ENCODE measurements around the gene ATRIP. TPM values are rescaled to one million over a fixed set of nuclear protein-coding genes. Genes with fewer than 3 reads are reported as not detected.
A peak's percentile ranks its signal among the peaks of the same experiment; 100 is the strongest.

The ATRIP gene
- total RNA-seq, 2 donors from 2014 or later: 7.7 to 16.5 TPM

DNA sequence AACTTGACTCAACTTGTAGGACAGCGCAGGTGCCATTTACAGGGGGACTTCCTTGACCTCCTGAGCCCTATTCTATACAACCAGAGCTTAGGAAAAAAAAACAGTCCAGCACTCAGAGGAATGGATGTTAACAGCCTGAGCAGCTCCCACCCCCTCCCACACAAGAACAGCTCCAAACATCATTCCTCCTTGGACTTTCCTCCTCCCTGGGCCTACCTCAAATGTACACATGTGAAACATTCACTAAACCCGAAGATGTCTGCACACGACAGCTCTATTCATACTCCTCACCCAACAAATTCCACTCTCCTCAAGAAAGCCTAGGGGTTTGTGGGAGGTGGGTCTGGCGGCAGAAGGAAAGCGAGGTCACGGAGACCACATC, 503 bp upstream of the ATRIP start:
- WGBS: 12% methylated on average over 6 of the region's 6 CpGs
- H3K36me3 ChIP-seq: no peaks in the 10 kb centered on the region
- TF ChIP-seq, protein P1, sequence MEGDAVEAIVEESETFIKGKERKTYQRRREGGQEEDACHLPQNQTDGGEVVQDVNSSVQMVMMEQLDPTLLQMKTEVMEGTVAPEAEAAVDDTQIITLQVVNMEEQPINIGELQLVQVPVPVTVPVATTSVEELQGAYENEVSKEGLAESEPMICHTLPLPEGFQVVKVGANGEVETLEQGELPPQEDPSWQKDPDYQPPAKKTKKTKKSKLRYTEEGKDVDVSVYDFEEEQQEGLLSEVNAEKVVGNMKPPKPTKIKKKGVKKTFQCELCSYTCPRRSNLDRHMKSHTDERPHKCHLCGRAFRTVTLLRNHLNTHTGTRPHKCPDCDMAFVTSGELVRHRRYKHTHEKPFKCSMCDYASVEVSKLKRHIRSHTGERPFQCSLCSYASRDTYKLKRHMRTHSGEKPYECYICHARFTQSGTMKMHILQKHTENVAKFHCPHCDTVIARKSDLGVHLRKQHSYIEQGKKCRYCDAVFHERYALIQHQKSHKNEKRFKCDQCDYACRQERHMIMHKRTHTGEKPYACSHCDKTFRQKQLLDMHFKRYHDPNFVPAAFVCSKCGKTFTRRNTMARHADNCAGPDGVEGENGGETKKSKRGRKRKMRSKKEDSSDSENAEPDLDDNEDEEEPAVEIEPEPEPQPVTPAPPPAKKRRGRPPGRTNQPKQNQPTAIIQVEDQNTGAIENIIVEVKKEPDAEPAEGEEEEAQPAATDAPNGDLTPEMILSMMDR (IDR thresholded peaks at IDR 0.05): no peak
- TF ChIP-seq POLR2A (IDR thresholded peaks at IDR 0.05): no peak
- no peak for TF ChIP-seq POLR2AphosphoS5 (IDR thresholded peaks at IDR 0.05)
- DNase-seq (ENCODE audit: low spot score): no peak
- H3K4me3 ChIP-seq: peak overlapping the region; percentile 88 to 92
- no peaks in the 10 kb centered on the region for H3K9me3 ChIP-seq
- peaks cover 7% of the 10 kb centered on the region for H3K4me1 ChIP-seq (replicated peaks)
- peak overlapping the region; percentile 85 to 88 for H3K27ac ChIP-seq
- no peaks in the 10 kb centered on the region for H3K27me3 ChIP-seq (replicated peaks; ENCODE audit: insufficient read depth)
- intact Hi-C loops (cut with DNase I): no loop called here

DNA sequence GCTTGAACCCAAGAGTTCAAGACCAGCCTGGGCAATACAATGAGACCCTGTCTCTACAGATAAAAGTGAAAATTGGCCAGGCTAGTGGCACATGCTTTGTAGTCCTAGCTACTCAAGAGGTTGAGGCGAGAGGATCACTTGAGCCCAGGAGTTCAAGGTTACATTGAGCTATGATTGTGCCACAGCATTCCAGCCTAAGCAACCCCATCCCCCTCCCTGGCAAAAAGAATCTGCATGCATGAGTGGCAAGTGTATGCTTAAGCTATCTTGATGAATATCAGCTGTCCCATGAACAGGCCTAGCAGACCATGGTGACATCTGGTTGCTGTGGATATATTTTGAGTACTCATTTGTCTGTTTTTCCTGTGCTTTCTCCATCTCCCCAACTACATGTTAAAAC, 4.7 kb downstream of the ATRIP start:
- Histone ChIP-seq H3K27ac (no peak overlapping the region), H3K27me3 (replicated peaks; ENCODE audit: insufficient read depth) (no peaks in the 10 kb centered on the region), H3K4me1 (replicated peaks) (peaks cover 7% of the 10 kb centered on the region), H3K36me3 (peaks cover 0 to 4% of the 10 kb centered on the region in 2 donors), H3K9me3 (no peaks in the 10 kb centered on the region), H3K4me3 (no peak overlapping the region)
- TF ChIP-seq POLR2A (IDR thresholded peaks at IDR 0.05): no peak
- TF ChIP-seq POLR2AphosphoS5 (IDR thresholded peaks at IDR 0.05): no peak
- TF ChIP-seq, protein P1 (IDR thresholded peaks at IDR 0.05): no peak
- no peak for DNase-seq (ENCODE audit: low spot score)
- WGBS: 95% methylated on average over 1 of the region's 1 CpG
- intact Hi-C loops (cut with DNase I): loop anchor here (10.0 kb wide), 1 partner anchor 164 kb away; no protein-coding TSS in a partner anchor

DNA sequence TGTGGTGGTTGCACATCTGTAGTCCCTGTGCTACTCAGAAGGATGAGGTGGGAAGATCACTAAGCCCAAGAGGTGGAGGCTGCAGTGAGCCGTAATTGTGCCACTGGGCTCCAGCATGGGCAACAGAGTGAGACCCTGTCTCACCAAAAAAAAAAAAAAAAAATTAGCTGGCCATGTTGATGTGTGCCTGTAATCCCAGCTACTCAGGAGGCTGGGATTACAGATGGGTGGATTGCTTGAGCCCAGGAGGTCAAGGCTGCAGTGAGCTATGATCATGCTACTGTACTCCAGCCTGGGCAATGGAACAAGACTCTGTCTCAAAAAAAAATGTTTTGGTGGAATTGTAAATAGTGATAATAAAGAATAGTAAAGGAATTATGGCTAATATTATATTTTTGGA, 9.9 kb downstream of the ATRIP start:
- TF ChIP-seq POLR2A (IDR thresholded peaks at IDR 0.05): no peak
- no peak for TF ChIP-seq POLR2AphosphoS5 (IDR thresholded peaks at IDR 0.05)
- TF ChIP-seq, protein P1 (IDR thresholded peaks at IDR 0.05): no peak
- Histone ChIP-seq H3K27ac (no peak overlapping the region), H3K4me3 (no peak overlapping the region), H3K27me3 (replicated peaks; ENCODE audit: insufficient read depth) (no peaks in the 10 kb centered on the region), H3K36me3 (peaks cover 0 to 4% of the 10 kb centered on the region in 2 donors), H3K4me1 (replicated peaks) (no peaks in the 10 kb centered on the region), H3K9me3 (no peaks in the 10 kb centered on the region)
- DNase-seq (ENCODE audit: low spot score): no peak
- WGBS: 94% methylated on average over 1 of the region's 1 CpG
- intact Hi-C loops (cut with DNase I): loop anchor here (10.0 kb wide), 1 partner anchor 158 kb away; no protein-coding TSS in a partner anchor

DNA sequence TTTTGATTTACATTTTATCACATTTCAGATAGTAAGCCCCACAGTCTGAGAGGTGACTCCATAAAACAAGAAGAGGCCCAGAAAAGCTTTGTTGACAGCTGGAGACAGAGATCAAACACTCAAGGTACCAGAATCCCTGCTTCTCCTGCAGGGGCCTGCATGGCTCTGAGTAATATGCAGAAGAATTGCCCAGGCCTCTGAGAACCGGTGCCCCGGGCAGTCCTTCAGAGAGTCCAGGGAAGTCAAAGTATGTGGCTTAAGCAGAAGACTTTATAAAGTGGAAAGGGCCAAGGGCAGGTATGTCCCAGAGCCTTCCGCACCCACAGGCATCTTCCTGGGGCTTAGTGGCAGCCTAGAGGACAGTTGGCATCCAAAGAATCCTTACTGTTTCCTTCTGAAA, 12.8 kb downstream of the ATRIP start:
- no peak overlapping the region for H3K27ac ChIP-seq

More for the DNA sequence above, 12.8 kb downstream of the ATRIP start:
- H3K36me3 ChIP-seq: peaks cover 0 to 4% of the 10 kb centered on the region in 2 donors
- H3K27me3 ChIP-seq (replicated peaks; ENCODE audit: insufficient read depth): no peaks in the 10 kb centered on the region
- H3K4me1 ChIP-seq (replicated peaks): no peaks in the 10 kb centered on the region
- no peak for TF ChIP-seq POLR2A (IDR thresholded peaks at IDR 0.05)
- TF ChIP-seq, protein P1 (IDR thresholded peaks at IDR 0.05): no peak
- TF ChIP-seq POLR2AphosphoS5 (IDR thresholded peaks at IDR 0.05): no peak
- DNase-seq (ENCODE audit: low spot score): no peak
- no peak overlapping the region for H3K4me3 ChIP-seq
- intact Hi-C loops (cut with DNase I): loop anchor here (10.0 kb wide), 1 partner anchor 155 kb away; no protein-coding TSS in a partner anchor
- H3K9me3 ChIP-seq: no peaks in the 10 kb centered on the region
- WGBS: 88% methylated on average over 3 of the region's 3 CpGs

Measured in prostate gland (tissue), 2 donors.